Measurements from ENCODE around the gene MT1F.

GRCh38 chr16:56689171-56689570 is 31.4 kb downstream of the MT1F start:
- TF ChIP-seq RB1 (IDR thresholded peaks at IDR 0.05; ENCODE audit: borderline replicate concordance), result no peak
- no peak for TF ChIP-seq CTCF (IDR thresholded peaks at IDR 0.05 in 2 of 3, conservative IDR thresholded peaks at IDR 0.05 in 1 of 3; ENCODE audit: control insufficient read depth in 2 of 3, extremely low read depth in 1 of 3, insufficient read depth in 1 of 3, low read depth in 3 of 3, low read length in 3 of 3)
- no peak for TF ChIP-seq RAD21 (IDR thresholded peaks at IDR 0.05; ENCODE audit: insufficient read depth, low read depth, low read length)
- TF ChIP-seq KDM1A (IDR thresholded peaks at IDR 0.05; ENCODE audit: borderline replicate concordance), result no peak
- TF ChIP-seq LARP7 (IDR thresholded peaks at IDR 0.05), result no peak
- TF ChIP-seq REST (IDR thresholded peaks at IDR 0.05; ENCODE audit: low read depth, low read length), result no peak
- TF ChIP-seq ZNF592 (IDR thresholded peaks at IDR 0.05), result no peak
- TF ChIP-seq POU2F2 (IDR thresholded peaks at IDR 0.05; ENCODE audit: borderline replicate concordance, low read depth, low read length), result no peak

All from GM12878 (cell line).